Activated T-helper 2 cell treated with anti-CD3 and anti-CD28 coated beads, Interferon-gamma antibody, Interleukin-2, Interleukin-4, amounts not matched to agents 10 μg/mL and 5 μg/mL and 100 μg/mL, durations not matched to agents 14 hours and 24 hours and 36 hours (primary cell): ENCODE data around the gene CCDC24. TPM values are rescaled to one million over a fixed set of nuclear protein-coding genes. Genes with fewer than 3 reads are reported as not detected.

ENCODE experiments used
- DNase-seq: peaks from one replicate; pipeline ENCODE4 v3.0.0; 2021; ENCODE audit warnings: low spot score
- H3K27ac Mint-ChIP-seq: one replicate; pipeline ENCODE4 v1.8.0; 2021; ENCODE audit warnings: mixed read lengths
- H3K27me3 Mint-ChIP-seq: one replicate; pipeline ENCODE4 v1.8.0; 2021; ENCODE audit warnings: low read depth, mixed read lengths
- H3K36me3 Mint-ChIP-seq: one replicate; pipeline ENCODE4 v1.8.0; 2021; ENCODE audit warnings: low read depth, mixed read lengths
- H3K4me1 Mint-ChIP-seq: one replicate; pipeline ENCODE4 v1.8.0; 2021; ENCODE audit warnings: low read depth, mixed read lengths
- H3K4me3 Mint-ChIP-seq: one replicate; pipeline ENCODE4 v1.8.0; 2021; ENCODE audit warnings: low read depth, mild to moderate bottlenecking, moderate library complexity, mixed read lengths
- H3K9me3 Mint-ChIP-seq: one replicate; pipeline ENCODE4 v1.8.0; 2021; ENCODE audit warnings: mixed read lengths
- intact Hi-C: fragments of 100-400 bp; cut with micrococcal nuclease; formaldehyde crosslinking; loops from one replicate; pipeline ENCODE4 v1.15.1; 2023
- total RNA-seq: library from RNA; stranded (reverse); gene quantifications from 2 replicates; pipeline ENCODE4 v1.2.3, GENCODE V29; 2022

CCDC24 gene
- total RNA-seq, 1 donor from 2014 or later = 2.1 TPM

GRCh38 chr1:43998000-43998378, 6.6 kb downstream of the CCDC24 start:
- Mint-ChIP-seq H3K4me3 (no peak overlapping the region), H3K9me3 (no peaks in the 10 kb centered on the region), H3K36me3 (no peaks in the 10 kb centered on the region), H3K4me1 (no peaks in the 10 kb centered on the region), H3K27ac (no peak overlapping the region), H3K27me3 (no peaks in the 10 kb centered on the region)
- no peak for DNase-seq
- intact Hi-C loops = no loop called here

- H3K4me1 Mint-ChIP-seq = no peaks in the 10 kb centered on the region
- H3K36me3 Mint-ChIP-seq = no peaks in the 10 kb centered on the region
- H3K27ac Mint-ChIP-seq = no peak overlapping the region
- no peak overlapping the region for H3K4me3 Mint-ChIP-seq
- no peaks in the 10 kb centered on the region for H3K27me3 Mint-ChIP-seq
- intact Hi-C loops = no loop called here
- no peaks in the 10 kb centered on the region for H3K9me3 Mint-ChIP-seq
- no peak for DNase-seq
Observed at GRCh38 chr1:43999455-43999854, 8.1 kb downstream of the CCDC24 start.

- no peaks in the 10 kb centered on the region for H3K9me3 Mint-ChIP-seq
- H3K4me1 Mint-ChIP-seq = no peaks in the 10 kb centered on the region
- intact Hi-C loops = no loop called here
- H3K4me3 Mint-ChIP-seq = no peak overlapping the region
- no peaks in the 10 kb centered on the region for H3K36me3 Mint-ChIP-seq
- H3K27ac Mint-ChIP-seq = no peak overlapping the region
- no peak for DNase-seq
- no peaks in the 10 kb centered on the region for H3K27me3 Mint-ChIP-seq
Observed at GRCh38 chr1:44000122-44000665, 8.8 kb downstream of the CCDC24 start.

- no peak overlapping the region for H3K27ac Mint-ChIP-seq
- no peak for DNase-seq
- no peaks in the 10 kb centered on the region for H3K27me3 Mint-ChIP-seq
- no peaks in the 10 kb centered on the region for H3K9me3 Mint-ChIP-seq
- no peaks in the 10 kb centered on the region for H3K4me1 Mint-ChIP-seq
- no peak overlapping the region for H3K4me3 Mint-ChIP-seq
- no peaks in the 10 kb centered on the region for H3K36me3 Mint-ChIP-seq
- intact Hi-C loops = no loop called here
Observed at GRCh38 chr1:44002165-44002564, 10.8 kb downstream of the CCDC24 start.

GRCh38 chr1:44002606-44003157, 11.3 kb downstream of the CCDC24 start:
- H3K36me3 Mint-ChIP-seq = no peaks in the 10 kb centered on the region
- intact Hi-C loops = no loop called here
- no peak for DNase-seq
- no peaks in the 10 kb centered on the region for H3K4me1 Mint-ChIP-seq
- no peaks in the 10 kb centered on the region for H3K27me3 Mint-ChIP-seq
- H3K9me3 Mint-ChIP-seq = no peaks in the 10 kb centered on the region
- no peak overlapping the region for H3K27ac Mint-ChIP-seq
- no peak overlapping the region for H3K4me3 Mint-ChIP-seq

- no peaks in the 10 kb centered on the region for H3K36me3 Mint-ChIP-seq
- peaks cover 2% of the 10 kb centered on the region for H3K4me1 Mint-ChIP-seq
- intact Hi-C loops = no loop called here
- no peak overlapping the region for H3K27ac Mint-ChIP-seq
- no peak overlapping the region for H3K4me3 Mint-ChIP-seq
- no peaks in the 10 kb centered on the region for H3K27me3 Mint-ChIP-seq
- H3K9me3 Mint-ChIP-seq = no peaks in the 10 kb centered on the region
- no peak for DNase-seq
Observed at GRCh38 chr1:44008259-44008658, 16.9 kb downstream of the CCDC24 start.

- no peak for DNase-seq
- H3K4me1 Mint-ChIP-seq = peaks cover 2% of the 10 kb centered on the region
- H3K36me3 Mint-ChIP-seq = no peaks in the 10 kb centered on the region
- H3K9me3 Mint-ChIP-seq = no peaks in the 10 kb centered on the region
- intact Hi-C loops = no loop called here
- no peaks in the 10 kb centered on the region for H3K27me3 Mint-ChIP-seq
- H3K27ac Mint-ChIP-seq = no peak overlapping the region
- H3K4me3 Mint-ChIP-seq = no peak overlapping the region
Observed at GRCh38 chr1:44010935-44011471, 19.6 kb downstream of the CCDC24 start.

GRCh38 chr1:44012404-44012803, 21.0 kb downstream of the CCDC24 start:
- Mint-ChIP-seq H3K9me3 (no peaks in the 10 kb centered on the region), H3K27ac (no peak overlapping the region), H3K4me3 (no peak overlapping the region), H3K4me1 (peaks cover 2% of the 10 kb centered on the region), H3K27me3 (no peaks in the 10 kb centered on the region), H3K36me3 (no peaks in the 10 kb centered on the region)
- intact Hi-C loops = no loop called here
- DNase-seq = no peak

- H3K36me3 Mint-ChIP-seq = no peaks in the 10 kb centered on the region
- H3K27me3 Mint-ChIP-seq = no peaks in the 10 kb centered on the region
- H3K4me1 Mint-ChIP-seq = peaks cover 2% of the 10 kb centered on the region
- intact Hi-C loops = no loop called here
- H3K27ac Mint-ChIP-seq = no peak overlapping the region
- DNase-seq = no peak
- H3K4me3 Mint-ChIP-seq = no peak overlapping the region
- no peaks in the 10 kb centered on the region for H3K9me3 Mint-ChIP-seq
Observed at GRCh38 chr1:44012941-44013609, 21.7 kb downstream of the CCDC24 start.

- peaks cover 2% of the 10 kb centered on the region for H3K4me1 Mint-ChIP-seq
- intact Hi-C loops = no loop called here
- H3K9me3 Mint-ChIP-seq = no peaks in the 10 kb centered on the region
- no peaks in the 10 kb centered on the region for H3K27me3 Mint-ChIP-seq
- H3K27ac Mint-ChIP-seq = no peak overlapping the region
- no peak overlapping the region for H3K4me3 Mint-ChIP-seq
- H3K36me3 Mint-ChIP-seq = no peaks in the 10 kb centered on the region
- DNase-seq = no peak
Observed at GRCh38 chr1:44013949-44014348, 22.6 kb downstream of the CCDC24 start.

GRCh38 chr1:44014365-44015104, 23.1 kb downstream of the CCDC24 start:
- peaks cover 2% of the 10 kb centered on the region for H3K4me1 Mint-ChIP-seq
- H3K9me3 Mint-ChIP-seq = no peaks in the 10 kb centered on the region
- H3K36me3 Mint-ChIP-seq = no peaks in the 10 kb centered on the region
- H3K27me3 Mint-ChIP-seq = no peaks in the 10 kb centered on the region
- H3K27ac Mint-ChIP-seq = no peak overlapping the region
- intact Hi-C loops = no loop called here
- no peak for DNase-seq
- H3K4me3 Mint-ChIP-seq = no peak overlapping the region

- intact Hi-C loops = no loop called here
- H3K27ac Mint-ChIP-seq = no peak overlapping the region
- DNase-seq = no peak
Observed at GRCh38 chr1:44015206-44015605, 23.8 kb downstream of the CCDC24 start.

More at GRCh38 chr1:44015206-44015605, 23.8 kb downstream of the CCDC24 start:
- Mint-ChIP-seq H3K36me3 (no peaks in the 10 kb centered on the region), H3K4me1 (peaks cover 2% of the 10 kb centered on the region), H3K9me3 (no peaks in the 10 kb centered on the region), H3K4me3 (no peak overlapping the region), H3K27me3 (no peaks in the 10 kb centered on the region)
